Measurements from ENCODE around the gene NFX1. TPM values are rescaled to one million over a fixed set of nuclear protein-coding genes. Genes with fewer than 3 reads are reported as not detected.

NFX1 gene
- total RNA-seq (2013) = 18.4 TPM
- 10 to 100 TPM in 1 of 3 donors, 1 to 10 TPM in 2; 4.3 to 26.3 (median 8.1) TPM for polyA plus RNA-seq
- 13.9 and 16.0 TPM in 2 replicates for polyA minus RNA-seq
- total RNA-seq = 22.0 to 63.7 (median 46.7) reads per million in 11 experiments

DNA sequence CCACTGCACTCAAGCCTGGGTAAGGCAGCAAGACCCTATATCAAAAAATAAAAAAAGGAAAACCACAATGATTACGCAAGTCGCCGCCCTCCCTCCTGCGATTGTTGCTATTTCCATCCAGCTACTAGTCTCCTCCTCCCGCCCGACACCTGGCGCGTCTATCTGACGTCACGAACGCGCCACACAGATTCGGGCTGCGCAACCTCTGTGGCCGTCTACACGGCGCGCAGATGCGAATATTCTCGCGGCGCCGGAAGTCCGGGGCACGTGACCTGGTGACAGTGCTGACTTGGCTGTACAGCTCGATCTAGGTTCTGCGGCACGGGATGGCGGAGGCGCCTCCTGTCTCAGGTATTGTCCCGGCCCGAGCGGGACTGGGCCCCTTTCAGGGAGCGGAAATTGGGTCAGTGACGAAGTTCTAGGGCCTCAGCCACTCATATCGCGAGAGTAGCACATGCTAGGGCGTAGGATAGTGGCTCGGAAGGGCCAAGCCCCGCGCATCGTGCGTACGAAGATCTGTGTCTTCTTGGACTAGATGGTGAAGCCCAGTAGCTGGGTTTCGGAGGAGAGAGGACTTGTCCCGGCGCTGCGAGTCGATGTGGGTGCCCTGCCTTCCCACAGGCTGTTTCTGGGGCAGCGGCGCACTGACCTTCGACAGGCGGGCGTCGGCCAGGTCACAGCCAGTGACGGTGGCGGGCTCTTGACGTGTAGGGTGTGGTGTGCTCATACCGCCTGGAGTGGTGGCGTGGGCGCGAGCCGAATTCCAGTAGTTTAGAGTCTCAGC is at the start of gene NFX1:
TSS of gene NFX1 (plus strand) at position 270 of the 784 bp plus-strand sequence. CDS start at position 327, 57 bp downstream.
- peak within 1 kb of the TSS; percentile 76 for H3K4me2 ChIP-seq (replicated peaks; ENCODE audit: extremely low read depth, low read length, poor library complexity, severe bottlenecking)
- Mint-ChIP-seq H3K27me3 (ENCODE audit: low read depth in 3 of 3) (no peaks in the 10 kb centered on the region), H3K4me1 (peaks cover 46% of the 10 kb centered on the region), H3K4me3 (peak within 1 kb of the TSS; percentile 90 to 97), H3K9me3 (no peaks in the 10 kb centered on the region), H3K27ac (peak within 1 kb of the TSS; percentile 99 to 100 (median 100)), H3K36me3 (peaks cover 25 to 26% of the 10 kb centered on the region in 2 donors)
- H3K27ac ChIP-seq (ENCODE audit: low read depth in 1 of 2, low read length in 2 of 2) = peak within 1 kb of the TSS; percentile 99 to 100
- H3K79me2 ChIP-seq (ENCODE audit: insufficient read depth, low read length) = peaks cover 51% of the 10 kb centered on the region
- peak within 1 kb of the TSS; percentile 71 for H2AFZ ChIP-seq (ENCODE audit: insufficient read depth, low read depth, low read length, poor library complexity, severe bottlenecking)
- TF ChIP-seq, protein P1, sequence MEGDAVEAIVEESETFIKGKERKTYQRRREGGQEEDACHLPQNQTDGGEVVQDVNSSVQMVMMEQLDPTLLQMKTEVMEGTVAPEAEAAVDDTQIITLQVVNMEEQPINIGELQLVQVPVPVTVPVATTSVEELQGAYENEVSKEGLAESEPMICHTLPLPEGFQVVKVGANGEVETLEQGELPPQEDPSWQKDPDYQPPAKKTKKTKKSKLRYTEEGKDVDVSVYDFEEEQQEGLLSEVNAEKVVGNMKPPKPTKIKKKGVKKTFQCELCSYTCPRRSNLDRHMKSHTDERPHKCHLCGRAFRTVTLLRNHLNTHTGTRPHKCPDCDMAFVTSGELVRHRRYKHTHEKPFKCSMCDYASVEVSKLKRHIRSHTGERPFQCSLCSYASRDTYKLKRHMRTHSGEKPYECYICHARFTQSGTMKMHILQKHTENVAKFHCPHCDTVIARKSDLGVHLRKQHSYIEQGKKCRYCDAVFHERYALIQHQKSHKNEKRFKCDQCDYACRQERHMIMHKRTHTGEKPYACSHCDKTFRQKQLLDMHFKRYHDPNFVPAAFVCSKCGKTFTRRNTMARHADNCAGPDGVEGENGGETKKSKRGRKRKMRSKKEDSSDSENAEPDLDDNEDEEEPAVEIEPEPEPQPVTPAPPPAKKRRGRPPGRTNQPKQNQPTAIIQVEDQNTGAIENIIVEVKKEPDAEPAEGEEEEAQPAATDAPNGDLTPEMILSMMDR (IDR thresholded peaks at IDR 0.05) = no peak
- H3K4me1 ChIP-seq (ENCODE audit: control insufficient read depth in 1 of 2, insufficient read depth in 2 of 2, low read length in 2 of 2) = peaks cover 25 to 41% of the 10 kb centered on the region in 2 donors
- H3K9me3 ChIP-seq (replicated peaks in 1 of 2; ENCODE audit: control insufficient read depth in 1 of 2, insufficient read depth in 1 of 2, low read length in 2 of 2) = no peaks in the 10 kb centered on the region
- H3K36me3 ChIP-seq (replicated peaks in 1 of 2; ENCODE audit: control insufficient read depth in 1 of 2, insufficient read depth in 2 of 2, low read length in 2 of 2) = peaks cover 16 to 33% of the 10 kb centered on the region in 2 donors
- H4K20me1 ChIP-seq (ENCODE audit: insufficient read depth, low read length) = no peaks in the 10 kb centered on the region
- intact Hi-C loops (cut with micrococcal nuclease) = loop anchor here in 1 of 2 donors (10.0 kb wide), 1 partner anchor 184 kb away; the partner anchor contains the start of gene NOL6
- WGBS (ENCODE audit: insufficient coverage) = under 1% methylated on average over 62 of the region's 63 CpGs
- H3K4me3 ChIP-seq (replicated peaks in 1 of 3; ENCODE audit: low read depth in 2 of 3, low read length in 3 of 3) = peak within 1 kb of the TSS; percentile 52 to 84 (median 76)
- peak; percentile 98 to 100 (median 99) for DNase-seq
- H3K9ac ChIP-seq (ENCODE audit: insufficient read depth, low read length, poor library complexity, severe bottlenecking) = peak within 1 kb of the TSS; percentile 96
- H3K27me3 ChIP-seq (ENCODE audit: control insufficient read depth in 2 of 2, insufficient read depth in 2 of 2, low read length in 2 of 2) = no peaks in the 10 kb centered on the region

DNA sequence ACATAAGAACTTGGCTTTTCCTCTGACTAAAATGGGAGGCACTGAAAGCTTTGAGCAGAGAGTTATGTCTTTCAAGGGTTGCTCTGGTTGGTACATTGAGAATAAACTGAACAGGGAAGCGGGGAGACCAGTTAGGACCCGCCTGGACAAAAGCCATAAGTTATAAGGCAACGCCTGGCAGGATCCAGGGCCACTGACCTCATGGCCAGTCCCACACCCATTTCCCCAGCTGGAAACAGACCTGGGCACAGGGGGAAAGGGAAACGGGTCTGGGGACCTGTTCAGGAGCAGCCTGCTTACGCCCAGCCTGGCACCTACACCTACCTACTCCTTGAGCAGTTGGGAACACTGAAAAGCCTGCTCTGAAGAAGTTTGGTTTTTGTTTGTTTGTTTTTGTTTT is 49.0 kb upstream of the NFX1 start:
- Histone ChIP-seq H3K27me3 (ENCODE audit: control insufficient read depth in 2 of 2, insufficient read depth in 2 of 2, low read length in 2 of 2) (no peaks in the 10 kb centered on the region), H3K4me3 (replicated peaks in 1 of 3; ENCODE audit: low read depth in 2 of 3, low read length in 3 of 3) (no peak overlapping the region), H3K27ac (ENCODE audit: low read depth in 1 of 2, low read length in 2 of 2) (no peak overlapping the region), H3K9me3 (replicated peaks in 1 of 2; ENCODE audit: control insufficient read depth in 1 of 2, insufficient read depth in 1 of 2, low read length in 2 of 2) (no peaks in the 10 kb centered on the region), H3K4me2 (replicated peaks; ENCODE audit: extremely low read depth, low read length, poor library complexity, severe bottlenecking) (no peak overlapping the region), H3K36me3 (replicated peaks in 1 of 2; ENCODE audit: control insufficient read depth in 1 of 2, insufficient read depth in 2 of 2, low read length in 2 of 2) (no peaks in the 10 kb centered on the region), H3K9ac (ENCODE audit: insufficient read depth, low read length, poor library complexity, severe bottlenecking) (no peak overlapping the region), H2AFZ (ENCODE audit: insufficient read depth, low read depth, low read length, poor library complexity, severe bottlenecking) (no peak overlapping the region), H3K79me2 (ENCODE audit: insufficient read depth, low read length) (no peaks in the 10 kb centered on the region), H4K20me1 (ENCODE audit: insufficient read depth, low read length) (no peaks in the 10 kb centered on the region), H3K4me1 (ENCODE audit: control insufficient read depth in 1 of 2, insufficient read depth in 2 of 2, low read length in 2 of 2) (no peaks in the 10 kb centered on the region)
- no peak overlapping the region for H3K27ac Mint-ChIP-seq
- no peak overlapping the region for H3K4me3 Mint-ChIP-seq
- peaks cover 1 to 4% (median 3%) of the 10 kb centered on the region in 3 donors for H3K27me3 Mint-ChIP-seq (ENCODE audit: low read depth in 3 of 3)
- peaks cover 0 to 4% of the 10 kb centered on the region in 2 donors for H3K36me3 Mint-ChIP-seq
- WGBS (ENCODE audit: insufficient coverage) = 90% methylated on average over 2 of the region's 5 CpGs
- peaks cover 3% of the 10 kb centered on the region for H3K4me1 Mint-ChIP-seq
- TF ChIP-seq, protein P1 (IDR thresholded peaks at IDR 0.05) = no peak
- H3K9me3 Mint-ChIP-seq = peaks cover 0 to 3% (median 0%) of the 10 kb centered on the region in 7 donors
- no peak for DNase-seq
- intact Hi-C loops (cut with micrococcal nuclease) = no loop called here

All from CD14-positive monocyte (primary cell).